HS-5 (cell line): ENCODE results near the gene ACTR1B.
"Not testable (repeated sequence)": the region's sequence is repeated elsewhere in the genome, so short reads cannot be mapped to it uniquely, and the experiment has no call there.

Experiments used
- DNase-seq: peaks from one replicate; pipeline ENCODE4 v3.0.0-alpha.2; 2012; ENCODE audit warnings: low read depth

The ACTR1B gene

DNA sequence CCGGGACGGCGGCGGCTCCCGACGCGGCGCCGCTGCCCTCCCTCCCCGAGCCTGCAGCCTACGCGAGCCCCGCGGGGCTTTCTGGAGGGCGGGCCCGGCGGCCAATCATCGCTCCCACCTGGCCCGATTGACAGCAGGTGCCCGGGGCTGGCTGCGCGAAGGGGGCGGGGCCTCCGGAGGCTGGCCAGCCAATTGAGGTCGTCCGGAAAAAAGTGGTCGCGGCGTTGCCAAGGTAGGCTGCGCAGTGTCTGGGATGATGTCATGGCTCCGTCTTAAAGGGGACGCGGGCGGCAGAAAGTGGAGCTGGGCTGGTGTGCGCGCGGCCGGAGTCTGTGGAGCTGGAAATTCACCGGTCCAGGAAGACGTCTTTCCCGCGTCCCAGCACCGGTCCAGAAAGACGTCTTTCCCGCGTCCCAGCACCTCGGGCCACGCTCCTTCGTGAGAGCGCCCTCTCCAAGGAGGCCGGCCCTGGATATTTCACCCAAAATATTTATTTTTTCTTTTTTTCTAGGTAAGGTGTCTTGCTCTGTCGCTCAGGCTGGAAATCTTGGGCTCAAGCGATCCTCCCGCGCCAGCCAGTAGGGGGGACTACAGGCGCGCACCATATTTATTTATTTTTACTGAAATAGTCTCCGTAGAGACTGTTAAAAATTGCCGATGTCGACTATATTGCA lies at the start of gene ACTR1B:
Gene ACTR1B (minus strand): TSS at position 83 of the 674 bp plus-strand sequence. CDS start 154 bp downstream, outside the sequence.
- DNase-seq: peak; percentile 100

DNA sequence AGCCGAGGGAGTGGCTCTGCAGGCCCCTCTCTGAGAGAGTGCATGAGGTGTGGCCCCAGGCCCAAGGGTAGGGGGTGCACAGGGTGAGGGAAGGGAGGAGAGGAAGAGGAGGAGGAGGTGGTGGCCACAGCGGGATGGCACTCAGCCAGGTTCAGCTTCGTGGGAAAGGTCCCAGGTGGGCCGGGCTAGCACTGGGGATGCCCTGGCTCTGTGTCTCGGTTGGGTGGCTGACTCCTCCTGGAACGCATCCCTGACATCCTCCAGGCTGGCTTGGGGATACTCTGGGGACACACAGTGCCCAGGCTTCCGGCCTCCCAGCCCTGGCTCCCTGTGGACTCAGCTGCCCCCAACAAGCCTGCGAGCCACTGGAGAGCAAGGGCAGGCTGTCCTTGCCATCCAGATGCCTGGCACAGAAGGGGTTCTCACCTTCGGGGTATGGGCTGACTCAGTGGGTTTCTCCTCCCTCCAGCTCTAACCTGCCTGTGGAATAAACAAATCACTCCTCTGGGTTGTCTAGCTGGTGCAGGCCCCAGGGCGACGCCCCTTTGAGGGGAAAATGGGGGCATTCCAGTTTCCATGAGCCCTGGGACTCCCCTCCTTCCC lies 49.0 kb upstream of the ACTR1B start:
- DNase-seq: no peak

DNA sequence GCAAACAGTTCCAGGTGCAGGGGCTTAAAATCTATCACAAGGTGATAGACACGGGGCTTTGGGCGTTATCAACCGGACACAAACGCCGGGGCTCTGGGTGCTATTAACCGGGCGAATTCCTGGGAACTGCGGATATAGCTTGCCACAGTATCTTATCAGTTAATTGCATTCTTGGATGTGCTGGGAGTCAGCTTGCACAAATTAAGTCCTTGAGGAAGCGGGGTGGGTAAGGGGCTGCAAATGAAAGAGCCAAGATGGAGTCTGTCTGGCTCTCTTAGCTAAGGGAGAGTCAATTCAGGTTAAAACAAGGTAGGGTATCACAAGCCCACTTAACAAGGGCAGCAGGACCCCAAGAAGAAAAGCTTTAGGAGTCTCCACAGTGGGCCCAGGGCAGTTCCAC lies 48.3 kb upstream of the ACTR1B start:
- DNase-seq: not testable (repeated sequence)

DNA sequence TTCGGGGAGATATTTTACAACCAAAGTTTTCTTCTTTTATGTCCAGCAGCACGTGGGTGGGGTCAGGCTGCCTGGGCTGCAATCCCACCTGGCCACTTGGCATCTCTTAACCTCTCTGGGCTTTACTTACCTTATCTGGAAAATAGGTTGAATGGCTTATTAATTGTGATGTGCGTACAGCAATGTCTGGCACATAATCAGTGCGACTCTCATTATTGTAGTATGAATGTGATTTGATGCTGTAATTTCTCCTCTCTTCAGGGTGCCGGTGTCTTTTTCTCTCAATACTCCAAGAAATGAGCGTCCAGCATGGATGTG lies 47.5 kb upstream of the ACTR1B start:
- DNase-seq: no peak

DNA sequence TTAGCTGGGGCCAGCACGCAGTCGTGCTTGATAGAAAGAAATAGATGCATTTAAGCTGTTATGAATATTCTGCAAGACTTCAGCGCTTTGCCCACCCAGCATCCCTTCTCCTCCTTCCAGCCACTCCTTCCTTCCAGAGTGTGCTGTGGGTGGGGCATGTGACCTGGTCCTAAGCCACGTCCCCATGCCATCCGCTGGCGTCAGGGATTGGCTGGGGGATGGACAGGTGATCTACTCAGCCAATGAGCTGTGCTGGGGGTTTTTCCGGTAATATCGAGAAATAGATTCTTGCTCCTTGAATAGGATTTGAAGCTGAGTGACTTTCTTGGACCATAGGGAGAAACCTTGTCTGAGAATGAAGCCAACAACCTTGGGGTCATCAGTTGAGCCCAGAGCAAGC lies 44.8 kb upstream of the ACTR1B start:
- DNase-seq: no peak

DNA sequence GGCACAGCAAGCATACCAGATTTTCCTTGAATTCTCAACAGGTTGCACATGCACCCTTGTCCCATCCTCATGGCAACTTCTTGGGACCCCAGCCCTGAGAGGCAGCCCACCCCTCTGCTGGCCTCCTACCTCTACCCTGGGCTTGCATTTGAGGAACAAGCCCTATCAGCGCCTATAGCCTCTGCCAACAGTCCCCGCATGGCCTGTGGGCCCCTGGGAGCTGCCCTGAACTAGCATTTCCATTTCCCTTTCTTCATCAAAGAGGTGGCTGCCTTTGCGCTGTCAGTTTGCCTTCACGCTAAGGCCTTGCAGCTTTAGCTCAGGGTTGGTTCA lies 44.2 kb upstream of the ACTR1B start:
- no peak for DNase-seq

DNA sequence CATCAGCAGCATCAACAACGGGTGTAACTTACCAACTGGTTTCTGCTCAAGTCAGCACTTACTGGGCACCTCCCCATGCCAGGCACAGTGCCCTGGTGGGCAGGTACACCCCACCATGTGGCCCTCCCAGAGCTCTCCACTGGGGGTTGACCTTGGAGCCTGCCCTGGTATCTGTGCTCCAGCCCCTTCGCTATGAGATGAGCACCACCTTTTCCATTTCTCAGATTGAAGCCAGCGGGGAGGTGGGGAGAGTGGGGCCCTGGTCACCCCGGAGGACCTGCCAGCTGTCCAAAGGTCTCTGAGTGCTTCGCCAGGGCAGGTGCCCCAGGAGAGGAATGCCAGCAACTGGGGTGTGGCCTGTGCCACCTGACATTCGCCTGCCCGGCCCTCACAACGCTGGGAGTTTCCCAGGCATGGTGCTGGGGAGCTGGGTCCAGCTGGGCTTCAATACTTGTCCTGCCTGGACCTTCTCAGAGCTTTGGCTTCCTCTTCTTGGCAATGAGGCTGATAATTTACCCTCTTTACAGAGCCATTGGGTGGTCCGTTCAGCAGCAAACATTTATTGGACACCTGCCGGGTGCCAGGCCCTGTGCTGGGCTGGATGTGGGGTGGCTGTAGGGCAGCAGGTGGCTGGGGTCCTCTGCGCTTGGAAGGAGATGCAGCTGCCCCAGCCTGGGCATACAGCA lies 43.7 kb upstream of the ACTR1B start:
- no peak for DNase-seq

DNA sequence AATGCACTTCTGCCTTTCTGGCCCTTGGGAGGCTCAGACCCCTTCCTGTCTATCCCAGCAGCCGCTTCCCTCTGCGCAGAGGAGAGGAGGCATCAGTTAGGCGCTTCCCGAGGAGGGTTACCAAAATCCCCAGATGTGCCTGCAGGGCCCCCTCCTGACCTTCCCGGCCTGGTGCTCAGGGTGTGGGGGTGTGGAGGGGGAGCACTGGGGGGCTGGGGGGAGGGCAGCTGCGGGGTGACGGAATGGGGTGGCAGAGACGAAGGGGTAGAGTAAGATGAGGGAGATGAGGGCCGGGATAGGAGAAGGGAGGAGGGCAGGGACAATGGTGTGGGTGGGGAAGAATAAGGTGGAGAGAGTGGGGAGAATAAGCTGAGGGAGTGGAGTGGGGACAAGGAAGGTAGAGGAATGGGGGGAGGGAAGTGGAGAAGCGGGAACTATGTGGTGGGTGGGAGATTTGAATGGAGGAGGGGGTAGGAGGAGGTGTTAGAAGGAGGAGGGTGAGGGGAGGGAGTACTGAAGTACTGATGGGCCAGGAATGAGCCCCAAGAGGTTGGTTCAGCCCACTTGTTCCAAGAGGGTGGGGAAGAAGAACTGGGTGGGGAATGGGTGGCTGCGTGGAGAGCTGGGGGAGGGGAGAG lies 43.0 kb upstream of the ACTR1B start:
- DNase-seq: no peak

DNA sequence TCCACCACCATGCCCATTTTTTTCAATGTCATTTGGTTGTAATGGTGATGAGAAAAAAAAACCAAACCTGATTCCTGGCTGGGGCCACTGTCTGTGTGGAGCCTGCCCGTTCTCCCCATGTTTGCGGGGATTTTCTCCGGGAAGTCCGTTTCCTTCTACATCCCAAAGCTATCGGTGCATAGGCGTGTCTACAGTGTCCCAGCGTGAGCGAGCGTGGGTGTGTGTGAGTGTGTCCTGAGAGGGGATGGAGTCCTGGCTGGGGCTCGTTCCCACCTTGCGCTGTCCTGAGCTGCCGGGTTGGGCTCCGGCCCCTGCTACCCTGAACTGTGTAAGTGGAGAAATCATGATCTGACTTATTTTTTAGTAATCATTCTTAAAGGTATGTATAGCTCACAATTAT lies 42.3 kb upstream of the ACTR1B start:
- DNase-seq: no peak

DNA sequence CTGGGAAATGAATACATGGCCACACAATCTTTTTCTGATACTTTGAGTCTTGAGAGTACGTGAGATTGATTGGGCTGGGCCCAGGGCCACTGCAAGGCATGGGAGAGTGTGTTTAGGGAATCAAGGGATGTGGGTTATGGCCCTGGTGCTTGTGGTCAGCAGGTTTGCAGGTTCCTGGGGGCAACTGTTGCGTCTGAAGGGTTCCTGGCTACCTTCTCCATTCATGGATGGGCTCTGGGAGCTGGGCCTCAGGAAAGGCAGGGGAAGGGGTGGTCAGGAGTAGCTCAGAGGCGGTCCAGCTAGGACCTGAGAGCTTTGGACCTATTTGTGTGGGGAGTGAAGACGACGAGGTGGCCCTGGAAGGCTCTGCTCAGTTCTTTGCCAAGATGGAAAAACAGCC lies 41.1 kb upstream of the ACTR1B start:
- no peak for DNase-seq

DNA sequence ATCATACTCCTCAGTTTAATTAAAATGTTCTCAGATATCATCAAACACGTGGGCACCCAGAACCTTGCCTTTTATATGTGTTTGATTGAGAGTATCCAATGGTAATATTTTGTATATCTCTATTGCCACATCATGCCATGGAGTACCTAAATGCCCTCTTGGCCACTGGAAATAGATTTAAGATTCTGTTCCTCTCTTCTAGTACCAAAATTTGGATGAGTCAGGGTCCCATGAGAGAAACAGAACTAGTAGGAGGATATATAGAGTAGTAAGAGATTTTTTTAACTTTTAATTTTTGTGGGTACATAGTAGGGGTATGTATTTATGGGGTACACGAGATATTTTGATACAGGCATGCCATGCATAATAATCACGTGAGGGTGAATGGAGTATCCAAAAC lies 39.9 kb upstream of the ACTR1B start:
- DNase-seq: no peak

DNA sequence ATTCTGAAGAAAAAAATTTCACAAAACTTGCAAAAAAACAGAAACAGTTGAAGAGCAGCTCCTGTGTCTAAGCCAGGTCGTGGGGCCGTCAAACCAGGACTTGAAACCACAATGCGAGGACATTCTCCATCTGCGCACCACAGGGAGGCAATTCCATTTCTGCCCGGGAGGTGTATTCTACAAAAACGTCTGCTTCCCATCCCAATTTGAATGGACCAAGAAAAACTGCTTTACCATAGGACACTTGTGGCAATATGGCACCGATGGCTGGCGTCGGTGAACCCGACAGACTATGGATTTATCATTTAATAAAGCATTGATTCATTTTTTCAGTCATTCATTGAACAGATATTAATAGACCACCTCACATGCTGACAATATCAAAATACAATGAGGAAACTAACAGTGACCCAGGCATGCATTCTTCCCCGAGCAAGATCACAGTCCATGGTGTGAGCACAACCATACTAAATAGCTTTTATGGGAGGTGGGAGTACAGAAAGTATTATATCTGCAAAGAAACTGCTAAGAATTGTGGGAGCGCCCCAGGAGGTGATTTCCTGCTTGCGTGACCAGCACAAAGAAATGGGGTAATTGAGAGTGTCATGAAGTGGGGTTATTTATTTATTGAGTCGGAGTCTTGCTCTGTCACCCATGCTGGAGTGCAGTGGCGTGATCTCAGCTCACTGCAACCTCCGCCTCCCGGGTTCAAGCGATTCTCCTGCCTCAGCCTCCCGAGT lies 39.1 kb upstream of the ACTR1B start:
- DNase-seq: no peak

DNA sequence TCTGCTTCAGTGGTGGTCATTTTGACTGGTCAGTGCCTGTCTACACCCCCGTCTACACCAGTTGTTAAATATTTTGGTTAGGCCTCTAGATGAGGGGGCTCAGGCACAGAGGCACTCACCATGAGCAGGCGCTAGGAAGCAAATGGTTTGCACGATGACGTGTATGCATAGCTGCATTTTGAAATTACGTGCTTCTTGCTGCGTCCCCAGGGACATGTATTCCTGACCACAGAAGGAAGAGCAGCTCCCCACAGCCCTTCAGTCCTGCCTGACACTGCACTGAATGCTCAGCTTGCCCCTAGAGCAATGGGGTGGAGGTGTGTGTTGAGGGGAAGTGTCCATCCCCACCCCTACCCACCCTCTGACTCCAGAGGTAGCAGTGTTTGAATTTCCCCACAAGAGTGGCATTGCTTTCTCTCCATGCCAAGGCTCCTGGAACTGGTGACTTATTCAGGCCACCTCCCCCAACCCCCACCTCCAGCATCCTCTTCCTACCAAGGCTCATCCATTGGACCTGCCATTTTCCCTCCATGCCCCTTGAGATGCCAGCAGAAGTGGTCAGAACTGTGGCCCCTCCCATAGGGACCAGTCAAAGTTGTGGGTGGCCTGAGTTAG lies 38.1 kb upstream of the ACTR1B start:
- no peak for DNase-seq

DNA sequence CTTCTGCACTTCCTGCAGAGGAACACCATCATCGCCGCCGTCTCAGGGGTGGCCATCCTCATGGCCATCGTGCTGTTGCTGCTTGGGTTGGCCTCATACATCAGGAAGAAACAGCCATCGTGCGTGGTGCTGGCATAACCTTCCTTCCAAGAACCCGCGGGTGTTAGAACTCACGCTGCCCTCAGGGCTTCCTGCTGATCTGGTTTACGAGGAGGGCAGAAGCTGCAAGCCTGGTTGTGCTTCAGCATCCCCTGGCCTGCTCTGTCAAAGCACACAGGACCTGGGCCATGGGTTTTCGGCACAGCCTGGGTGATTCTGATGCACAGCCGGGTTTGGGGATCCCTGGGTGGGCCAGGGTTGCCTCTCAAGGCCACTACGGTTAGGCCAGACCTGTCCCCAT lies 37.3 kb upstream of the ACTR1B start:
- DNase-seq: no peak

DNA sequence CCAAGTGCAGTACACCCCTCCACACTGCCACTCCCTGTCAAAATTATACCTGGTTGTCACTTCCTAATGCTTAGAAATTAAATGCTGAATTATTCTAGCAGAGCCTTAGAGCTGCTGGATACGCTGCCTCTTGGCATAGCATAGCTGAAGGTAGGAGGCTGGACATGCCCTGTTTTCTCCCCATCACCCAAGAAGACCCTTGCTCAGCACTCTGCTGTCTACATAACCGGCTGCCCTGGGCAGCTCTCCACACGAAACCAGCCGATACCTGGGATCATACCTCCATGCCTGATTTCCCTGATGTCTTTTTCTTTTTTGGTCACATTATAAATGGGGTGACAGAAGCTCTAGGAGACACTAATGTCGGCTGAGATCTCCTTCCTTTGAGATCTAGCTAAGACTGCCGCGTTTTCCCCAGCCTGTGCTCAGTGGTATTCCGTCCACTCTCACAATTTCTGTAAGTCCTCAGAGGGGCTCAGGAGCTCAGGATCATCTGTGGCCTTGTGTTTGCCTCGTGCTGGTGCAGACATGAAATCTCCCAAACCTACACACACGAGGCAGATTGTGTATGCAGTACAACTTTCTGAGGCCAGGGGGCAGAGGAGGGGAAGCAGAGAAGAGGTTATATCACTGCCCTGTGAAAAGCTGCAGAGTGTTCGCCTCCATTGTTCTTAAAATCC lies 36.1 kb upstream of the ACTR1B start:
- DNase-seq: peak; percentile 44

DNA sequence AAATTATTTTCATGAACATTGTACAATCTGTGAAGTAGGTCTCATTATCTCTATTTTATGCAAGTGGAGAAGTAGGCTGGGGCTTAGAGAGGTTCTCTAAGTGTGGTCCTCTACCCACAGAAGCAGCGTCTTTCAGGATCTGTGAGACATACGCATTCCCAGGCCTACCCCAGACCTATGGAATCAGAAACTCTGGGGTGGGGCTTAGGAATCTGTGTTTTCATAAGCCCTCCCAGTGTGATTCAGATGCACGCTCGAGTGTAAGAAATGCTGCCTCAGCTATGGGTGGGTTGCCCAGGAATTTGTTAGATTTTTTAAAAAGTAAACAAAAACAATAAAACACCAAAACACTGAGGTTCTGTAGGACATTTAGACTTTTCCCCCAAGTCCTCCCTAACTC lies 34.7 kb upstream of the ACTR1B start:
- no peak for DNase-seq

DNA sequence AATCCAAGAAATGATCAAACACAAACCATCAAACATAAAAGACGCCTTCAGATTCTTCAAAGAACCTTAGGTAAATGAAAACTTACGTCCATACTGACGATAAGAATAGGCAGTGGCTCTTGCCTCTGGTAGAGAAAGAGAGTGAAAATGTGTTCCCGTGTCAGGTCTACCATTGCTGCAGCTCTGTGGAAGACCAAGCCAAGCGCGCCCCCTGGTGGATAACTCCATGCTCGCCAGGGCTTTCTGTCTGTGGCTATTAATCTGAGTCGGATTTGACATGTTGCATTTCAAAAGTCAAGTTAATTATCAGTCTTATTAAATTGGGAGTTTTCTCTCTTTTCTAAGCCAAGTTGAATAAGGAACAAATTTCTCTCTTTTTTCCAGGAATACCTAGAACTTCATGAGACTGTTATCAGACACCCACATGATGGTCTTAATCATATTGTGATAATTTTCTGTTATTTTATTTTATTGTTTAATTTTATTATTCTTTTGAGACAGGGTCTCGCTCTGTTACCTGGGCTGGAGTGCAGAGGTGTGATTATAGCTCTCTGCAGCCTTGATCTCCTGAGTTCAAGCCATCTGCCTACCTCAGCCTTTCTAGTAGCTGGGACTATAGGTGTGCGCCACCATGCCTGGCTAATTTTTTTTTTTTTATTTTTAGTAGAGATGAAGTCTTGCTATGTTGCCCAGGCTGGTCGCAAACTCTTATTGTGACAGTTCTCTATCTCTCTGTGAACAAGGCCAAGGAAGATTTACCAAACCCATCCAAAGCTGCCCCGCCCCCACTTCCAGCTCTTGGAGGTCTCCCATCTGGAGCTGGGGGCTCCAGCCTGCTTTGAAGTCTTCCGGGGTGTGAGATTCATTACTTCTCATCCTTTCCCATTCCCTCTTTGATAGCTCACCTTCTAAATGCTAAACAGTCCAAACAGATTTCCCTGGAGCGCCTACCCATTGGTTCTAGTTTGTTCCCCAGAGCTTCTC lies 33.7 kb upstream of the ACTR1B start:
- DNase-seq: peak; percentile 85

DNA sequence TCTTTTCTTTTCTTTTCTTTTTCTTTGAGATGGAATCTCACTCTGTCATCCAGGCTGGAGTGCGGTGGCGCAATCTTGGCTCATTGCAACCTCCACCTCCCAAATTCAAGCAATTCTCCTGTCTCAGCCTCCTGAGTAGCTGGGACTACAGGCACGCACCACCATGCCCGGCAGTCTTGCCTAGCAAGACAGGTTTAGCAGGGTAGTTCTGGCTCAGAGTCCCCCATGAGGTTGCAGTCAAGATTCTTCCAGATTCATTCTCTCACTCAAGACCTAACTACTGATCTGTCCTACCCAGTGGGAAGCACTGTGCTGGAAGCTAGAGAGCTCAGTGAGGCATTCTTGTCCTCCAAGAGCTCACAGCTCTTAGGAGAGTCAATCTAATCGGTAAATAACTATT lies 31.9 kb upstream of the ACTR1B start:
- no peak for DNase-seq

DNA sequence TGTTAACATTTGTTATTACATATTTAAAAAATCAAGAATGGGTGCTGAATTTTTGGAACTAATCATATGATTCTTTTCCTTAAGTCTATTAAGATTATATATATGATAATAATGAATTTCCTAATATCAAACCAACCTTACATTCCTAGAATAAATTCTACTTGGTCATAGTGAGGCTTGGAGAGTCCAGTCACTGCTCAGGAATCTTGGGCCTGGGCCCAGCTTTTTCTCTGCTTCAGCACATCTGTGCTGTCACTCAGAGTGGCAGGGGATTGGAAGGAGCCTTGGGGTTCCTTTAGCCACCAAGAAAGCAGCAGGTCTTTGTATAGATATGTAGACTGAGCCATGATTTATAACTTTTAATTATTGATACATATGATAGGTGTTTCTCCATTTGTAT lies 29.6 kb upstream of the ACTR1B start:
- DNase-seq: peak; percentile 39

DNA sequence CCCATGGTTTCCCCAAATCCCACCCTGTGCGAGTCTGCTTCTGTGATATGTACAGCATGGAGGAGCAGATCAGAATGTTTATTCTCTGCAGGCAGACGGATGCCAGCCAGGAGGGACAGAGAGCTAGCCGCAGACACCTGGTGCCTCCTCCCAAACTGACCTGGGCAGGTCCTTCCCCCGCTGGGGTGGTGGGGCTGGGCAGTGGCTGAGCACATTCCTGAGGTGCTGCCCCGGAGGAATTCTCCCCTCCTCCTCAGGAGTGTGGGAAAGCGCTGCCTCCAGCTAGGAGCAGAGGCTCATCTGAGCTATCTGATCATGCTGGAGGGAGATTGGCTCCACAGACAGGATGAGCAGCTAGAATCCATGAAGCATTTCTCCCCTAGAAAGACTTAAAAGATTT lies 27.3 kb upstream of the ACTR1B start:
- DNase-seq: no peak
